IMR-90 (cell line): ENCODE measurements around the gene HHIPL1. TPM values are rescaled to one million over a fixed set of nuclear protein-coding genes. Genes with fewer than 3 reads are reported as not detected.

Experiments used
- ATAC-seq: fragments of 200-7000 bp; cut with Tn5 transposase; 2 replicates; pipeline ENCODE4 v1.9.1; 2020; ENCODE audit warnings: low read depth, mild to moderate bottlenecking, moderate library complexity
- BruUV-seq: library from RNA; stranded (reverse); fragments of 400-500 nt; replicated peaks from 2 replicates; lab custom pipeline; 2021; lab: Mats Ljungman, UMichigan
- CTCF ChIA-PET: fragments of 300-600 bp; formaldehyde crosslinking; extraction: SDS; loops from one replicate; lab custom pipeline; 2021; ENCODE audit warnings: antibody characterized with exemption; lab: Yijun Ruan, JAX
- POLR2A ChIA-PET: fragments of 300-600 bp; sonication (Branson Sonifier 250); formaldehyde crosslinking; loops from one replicate; lab custom pipeline; 2022; ENCODE audit warnings: antibody characterized with exemption; ENCODE audit not compliant: unreplicated experiment; lab: Charles Lee
- DNase-seq: peaks from one replicate; pipeline ENCODE4 v3.0.0; 2013
- H2AFZ ChIP-seq: replicated peaks from 2 replicates; pipeline ENCODE3; 2013; ENCODE audit warnings: low read length, mild to moderate bottlenecking; ENCODE audit not compliant: poor library complexity
- H2AK5ac ChIP-seq: 2 replicates; pipeline ENCODE4 v1.6.1; 2013; ENCODE audit warnings: low read depth, low read length, inconsistent platforms
- H2AK9ac ChIP-seq: replicated peaks from 2 replicates; pipeline ENCODE3; 2013; ENCODE audit warnings: mild to moderate bottlenecking, low read depth, low read length, moderate library complexity; ENCODE audit not compliant: poor library complexity
- H2BK120ac ChIP-seq: 2 replicates; pipeline ENCODE4 v1.6.1; 2013; ENCODE audit warnings: low read depth, low read length, inconsistent platforms
- H2BK15ac ChIP-seq: 3 replicates; pipeline ENCODE4 v1.6.1; 2013; ENCODE audit warnings: low read depth, low read length, inconsistent platforms
- H2BK20ac ChIP-seq: 2 replicates; pipeline ENCODE4 v1.6.1; 2013; ENCODE audit warnings: low read depth, mild to moderate bottlenecking, inconsistent platforms, low read length, moderate library complexity
- H2BK5ac ChIP-seq: 2 replicates; pipeline ENCODE4 v1.6.1; 2013; ENCODE audit warnings: mild to moderate bottlenecking, low read depth, low read length, inconsistent platforms; ENCODE audit not compliant: poor library complexity, severe bottlenecking
- H3K14ac ChIP-seq: replicated peaks from 2 replicates; pipeline ENCODE4 v1.6.1; 2013; ENCODE audit warnings: low read depth, low read length, inconsistent platforms
- H3K18ac ChIP-seq: 2 replicates; pipeline ENCODE4 v1.6.1; 2013; ENCODE audit warnings: low read depth, low read length, control low read depth
- H3K23ac ChIP-seq: 2 replicates; pipeline ENCODE4 v1.6.1; 2013; ENCODE audit warnings: low read depth, low read length, inconsistent platforms
- H3K27ac ChIP-seq: 2 replicates; pipeline ENCODE4 v1.5.1; 2013; ENCODE audit warnings: mild to moderate bottlenecking, control low read depth, low read length; ENCODE audit not compliant: insufficient read depth
- H3K27me3 ChIP-seq: 2 replicates; pipeline ENCODE4 v1.6.1; 2013; ENCODE audit warnings: low read length; ENCODE audit not compliant: control insufficient read depth, insufficient read depth
- H3K36me3 ChIP-seq: 2 replicates; pipeline ENCODE4 v1.6.1; 2013; ENCODE audit warnings: low read length, mixed read lengths; ENCODE audit not compliant: control insufficient read depth, insufficient read depth
- H3K4ac ChIP-seq: 2 replicates; pipeline ENCODE4 v1.6.1; 2013; ENCODE audit warnings: low read depth, low read length, inconsistent platforms
- H3K4me1 ChIP-seq: 2 replicates; pipeline ENCODE4 v1.6.1; 2013; ENCODE audit warnings: low read length, mixed read lengths; ENCODE audit not compliant: control insufficient read depth, insufficient read depth
- H3K4me2 ChIP-seq: 2 replicates; pipeline ENCODE4 v1.6.1; 2013; ENCODE audit warnings: low read depth, mild to moderate bottlenecking, control low read depth, low read length, moderate library complexity
- H3K4me3 ChIP-seq: 2 replicates; pipeline ENCODE4 v1.5.1; 2013; ENCODE audit warnings: low read depth, mild to moderate bottlenecking, control low read depth, low read length, moderate library complexity; ENCODE audit not compliant: insufficient read depth
- H3K56ac ChIP-seq: 2 replicates; pipeline ENCODE4 v1.6.1; 2013; ENCODE audit warnings: low read length, inconsistent platforms; ENCODE audit not compliant: insufficient read depth; ENCODE audit errors: extremely low read depth
- H3K79me1 ChIP-seq, 2 experiments: 2 replicates each; pipeline ENCODE4 v1.6.1; 2013; ENCODE audit warnings: low read length in 2 of 2, inconsistent platforms in 1 of 2, low read depth in 1 of 2
- H3K9ac ChIP-seq: 2 replicates; pipeline ENCODE4 v1.6.1; 2013; ENCODE audit warnings: low read depth, low read length, control low read depth
- H3K9me1 ChIP-seq: 2 replicates; pipeline ENCODE4 v1.6.1; 2013; ENCODE audit warnings: low read length, inconsistent platforms; ENCODE audit not compliant: insufficient read depth
- H3K9me3 ChIP-seq: 2 replicates; pipeline ENCODE4 v1.6.1; 2013; ENCODE audit warnings: low read length; ENCODE audit not compliant: control insufficient read depth, insufficient read depth
- H4K20me1 ChIP-seq: 2 replicates; pipeline ENCODE4 v1.6.1; 2013; ENCODE audit warnings: low read length, inconsistent platforms; ENCODE audit not compliant: insufficient read depth
- H4K5ac ChIP-seq: 2 replicates; pipeline ENCODE4 v1.6.1; 2013; ENCODE audit warnings: mild to moderate bottlenecking, low read depth, low read length, control low read depth
- H4K8ac ChIP-seq, 2 experiments: 2 replicates each; pipeline ENCODE4 v1.6.1; 2013; ENCODE audit warnings: low read depth in 2 of 2, low read length in 2 of 2, control low read depth in 1 of 2, inconsistent platforms in 1 of 2
- H4K91ac ChIP-seq: 2 replicates; pipeline ENCODE4 v1.6.1; 2013; ENCODE audit warnings: low read depth, low read length, inconsistent platforms; ENCODE audit not compliant: insufficient read depth
- BHLHE40 ChIP-seq: fragments of 150-350 bp; IDR thresholded peaks from 2 replicates; pipeline ENCODE4 v1.6.1; 2016; ENCODE audit warnings: mild to moderate bottlenecking, low read depth, low read length
- CEBPB ChIP-seq: IDR thresholded peaks from 2 replicates; pipeline ENCODE4 v1.6.1; 2012; ENCODE audit warnings: low read depth, low read length, improper control_type of control experiment
- CHD1 ChIP-seq: IDR thresholded peaks from 2 replicates; pipeline ENCODE4 v1.6.1; 2012; ENCODE audit warnings: low read depth, low read length, improper control_type of control experiment
- ELK1 ChIP-seq: fragments of 150-350 bp; IDR thresholded peaks from 2 replicates; pipeline ENCODE4 v1.6.1; 2016; ENCODE audit warnings: low read depth, mild to moderate bottlenecking, low read length, moderate library complexity, borderline replicate concordance
- FOS ChIP-seq: fragments of 150-350 bp; IDR thresholded peaks from 2 replicates; pipeline ENCODE4 v1.6.1; 2016; ENCODE audit warnings: low read depth, low read length
- MAFK ChIP-seq: IDR thresholded peaks from 2 replicates; pipeline ENCODE4 v1.6.1; 2012; ENCODE audit warnings: low read depth, low read length, improper control_type of control experiment
- MXI1 ChIP-seq: IDR thresholded peaks from 2 replicates; pipeline ENCODE4 v1.6.1; 2012; ENCODE audit warnings: low read depth, mild to moderate bottlenecking, low read length, moderate library complexity, borderline replicate concordance
- RCOR1 ChIP-seq: IDR thresholded peaks from 2 replicates; pipeline ENCODE4 v1.6.1; 2012; ENCODE audit warnings: mild to moderate bottlenecking, low read length, improper control_type of control experiment; ENCODE audit not compliant: insufficient replicate concordance
- RFX5 ChIP-seq: IDR thresholded peaks from 2 replicates; pipeline ENCODE4 v1.8.0; 2012; ENCODE audit warnings: low read depth, mild to moderate bottlenecking, low read length, moderate library complexity
- WGBS, 2 experiments: methylation state at CpG; one replicate each; pipeline versions ENCODE4 v1.1.5 to v1.1.7; 2013; ENCODE audit warnings: missing lambda C conversion rate in 2 of 2; ENCODE audit not compliant: insufficient read length in 1 of 2; ENCODE audit errors: extremely low coverage in 2 of 2; 5-methylcytosine and 5-hydroxymethylcytosine counted together
- dilution Hi-C: fragments of 300-500 bp; cut with HindIII; formaldehyde crosslinking; loops from one replicate; pipeline ENCODE4 v1.14.3; 2018; ENCODE audit warnings: low sequenced_read_pairs; ENCODE audit not compliant: unreplicated experiment
- in situ Hi-C: fragments of 300-500 bp; cut with MboI; formaldehyde crosslinking; loops from 3 replicates; pipeline ENCODE4 v1.14.3; 2019; ENCODE audit warnings: low sequenced_read_pairs, inconsistent platforms, mixed read lengths
- intact Hi-C: fragments of 100-400 bp; cut with micrococcal nuclease; formaldehyde crosslinking; loops from 2 replicates; pipeline ENCODE4 v1.10.0; 2022
- polyA plus RNA-seq, 3 experiments: library from polyadenylated mRNA; depleted of rRNA; stranded (reverse); fragments of >200 nt; gene quantifications; 2 replicates each; pipeline ENCODE4 v1.2.3, GENCODE V29; 2012; ENCODE audit warnings: low replicate concordance in 1 of 3
- total RNA-seq: library from RNA; depleted of rRNA; stranded (reverse); fragments of >200 nt; gene quantifications from 2 replicates; pipeline ENCODE4 v1.2.3, GENCODE V29; 2012

Gene HHIPL1
- total and polyA plus RNA-seq, 2 of the 4 experiments (the other 2 are of a cell fraction), result 0.65 to 0.72 TPM

GRCh38 chr14:99595524-99595923 lies 49.4 kb upstream of the HHIPL1 start:
- dilution Hi-C loops, result no loop called here
- ATAC-seq (no peak), DNase-seq (no peak)
- Histone ChIP-seq H3K14ac (peak overlapping the region; percentile 42; the same call in 1 of the 2 replicates), H3K27ac (no peak overlapping the region), H2AK5ac (peak overlapping the region; percentile 52; the same call in 1 of the 2 replicates), H3K23ac (no peak overlapping the region), H4K91ac (no peak overlapping the region), H4K8ac (no peak overlapping the region), H3K9ac (no peak overlapping the region), H3K27me3 (no peaks in the 10 kb centered on the region), H3K4me3 (no peak overlapping the region), H2BK15ac (no peak overlapping the region), H3K4me1 (peaks cover 14% of the 10 kb centered on the region), H2BK20ac (no peak overlapping the region), H2BK120ac (no peak overlapping the region), H3K36me3 (no peaks in the 10 kb centered on the region), H3K79me1 (peaks cover 22 to 94% of the 10 kb centered on the region in 2 experiments), H2BK5ac (no peak overlapping the region), H3K4me2 (no peak overlapping the region), H3K4ac (no peak overlapping the region), H3K18ac (no peak overlapping the region), H3K9me1 (peaks cover 34% of the 10 kb centered on the region), H4K20me1 (peaks cover 38% of the 10 kb centered on the region), H3K56ac (no peak overlapping the region), H2AK9ac (peak overlapping the region; percentile 80), H4K5ac (no peak overlapping the region), H2AFZ (no peak overlapping the region), H3K9me3 (no peaks in the 10 kb centered on the region)
- BruUV-seq, result no TSS peak
- intact Hi-C loops, result no loop called here
- ChIA-PET POLR2A (no interaction called here), CTCF (interaction anchor here (0.6 kb wide), 1 partner anchor 300 kb away, joined by 7 read pairs; no protein-coding TSS in a partner anchor)
- in situ Hi-C loops, result no loop called here
- TF ChIP-seq CHD1 (no peak), RCOR1 (no peak), CEBPB (no peak), FOS (no peak), MAFK (no peak), ELK1 (no peak), RFX5 (no peak), MXI1 (no peak), BHLHE40 (no peak)
- WGBS, 2 experiments, result 93% methylated on average over 3 of the region's 7 CpGs; no CpG with 5 or more reads in 1 of the 2 experiments
